Tibial nerve (tissue), 4 donors: ENCODE results near the gene INAFM1.

ENCODE experiments used
- CTCF ChIP-seq, 5 experiments: fragments of 200-600 bp in 3 of 5; fragments of 450-650 bp in 2 of 5; sonication (generic) in 3 of 5; IDR thresholded peaks; one replicate each; pipeline ENCODE4 v1.5.1; 2016 to 2019; ENCODE audit warnings: antibody characterized with exemption in 5 of 5, mild to moderate bottlenecking in 3 of 5, moderate library complexity in 2 of 5
- EP300 ChIP-seq, 2 donors: sonication (generic); formaldehyde crosslinking; IDR thresholded peaks; one replicate each; pipeline ENCODE4 v1.6.1; 2017; ENCODE audit warnings: antibody characterized with exemption in 2 of 2, mild to moderate bottlenecking in 1 of 2
- POLR2A ChIP-seq, 2 donors: fragments of 450-650 bp; IDR thresholded peaks; one replicate each; pipeline ENCODE4 v1.6.1; 2017; ENCODE audit warnings: antibody characterized with exemption in 2 of 2, mild to moderate bottlenecking in 2 of 2, moderate library complexity in 2 of 2

GRCh38 chr19:47303966-47304365, 29.3 kb downstream of the INAFM1 start:
- TF ChIP-seq CTCF (IDR thresholded peaks at IDR 0.05) (no peak), EP300 (IDR thresholded peaks at IDR 0.05) (no peak), POLR2A (IDR thresholded peaks at IDR 0.05) (no peak)
